Transverse colon (tissue), 3 donors: ENCODE results near the gene SH2D7.

Experiments
- EP300 ChIP-seq: sonication (generic); formaldehyde crosslinking; IDR thresholded peaks from one replicate; pipeline ENCODE4 v1.6.1; 2017; ENCODE audit warnings: antibody characterized with exemption, low read depth
- POLR2A ChIP-seq: fragments of 450-650 bp; IDR thresholded peaks from one replicate; pipeline ENCODE4 v1.6.1; 2016; ENCODE audit warnings: antibody characterized with exemption, mild to moderate bottlenecking, moderate library complexity
- TF ChIP-seq, protein P1 (sequence below), 5 experiments: fragments of 200-600 bp in 3 of 5; fragments of 450-650 bp in 2 of 5; sonication (generic) in 3 of 5; IDR thresholded peaks; 1 replicate in 2 of 5; 2 replicates in 3 of 5; pipeline ENCODE4 v1.5.1; 2016 to 2017; ENCODE audit warnings: antibody characterized with exemption in 5 of 5, inconsistent platforms in 3 of 5, mild to moderate bottlenecking in 2 of 5, moderate library complexity in 1 of 5

- no peak for TF ChIP-seq POLR2A
- TF ChIP-seq EP300 = no peak
- TF ChIP-seq, protein P1, sequence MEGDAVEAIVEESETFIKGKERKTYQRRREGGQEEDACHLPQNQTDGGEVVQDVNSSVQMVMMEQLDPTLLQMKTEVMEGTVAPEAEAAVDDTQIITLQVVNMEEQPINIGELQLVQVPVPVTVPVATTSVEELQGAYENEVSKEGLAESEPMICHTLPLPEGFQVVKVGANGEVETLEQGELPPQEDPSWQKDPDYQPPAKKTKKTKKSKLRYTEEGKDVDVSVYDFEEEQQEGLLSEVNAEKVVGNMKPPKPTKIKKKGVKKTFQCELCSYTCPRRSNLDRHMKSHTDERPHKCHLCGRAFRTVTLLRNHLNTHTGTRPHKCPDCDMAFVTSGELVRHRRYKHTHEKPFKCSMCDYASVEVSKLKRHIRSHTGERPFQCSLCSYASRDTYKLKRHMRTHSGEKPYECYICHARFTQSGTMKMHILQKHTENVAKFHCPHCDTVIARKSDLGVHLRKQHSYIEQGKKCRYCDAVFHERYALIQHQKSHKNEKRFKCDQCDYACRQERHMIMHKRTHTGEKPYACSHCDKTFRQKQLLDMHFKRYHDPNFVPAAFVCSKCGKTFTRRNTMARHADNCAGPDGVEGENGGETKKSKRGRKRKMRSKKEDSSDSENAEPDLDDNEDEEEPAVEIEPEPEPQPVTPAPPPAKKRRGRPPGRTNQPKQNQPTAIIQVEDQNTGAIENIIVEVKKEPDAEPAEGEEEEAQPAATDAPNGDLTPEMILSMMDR (IDR thresholded peaks at IDR 0.05) = no peak
Measured at GRCh38 chr15:78129751-78130287, 37.5 kb downstream of the SH2D7 start.
